WTC11 (cell line): ENCODE results near the gene ALDH9A1. TPM values are rescaled to one million over a fixed set of nuclear protein-coding genes. Genes with fewer than 3 reads are reported as not detected.

Experiments used
- ATAC-seq: fragments of 200-7000 bp; cut with Tn5 transposase; 2 replicates; pipeline ENCODE4 v1.10.0; 2021; ENCODE audit warnings: mild to moderate bottlenecking, moderate library complexity
- CTCF ChIA-PET: fragments of 300-600 bp; sonication (Branson Sonifier 250); formaldehyde crosslinking; loops from one replicate; lab custom pipeline; 2021; ENCODE audit warnings: antibody characterized with exemption; lab: Charles Lee
- POLR2A ChIA-PET: fragments of 350-600 bp; sonication (Branson Sonifier 250); formaldehyde crosslinking; loops from one replicate; lab custom pipeline; 2021; ENCODE audit warnings: antibody characterized with exemption; lab: Charles Lee
- DNase-seq: peaks from one replicate; pipeline ENCODE4 v3.0.0; 2021; ENCODE audit warnings: low spot score
- H3K27ac Mint-ChIP-seq: 2 replicates; pipeline ENCODE4 v1.8.0; 2021; ENCODE audit warnings: mixed read lengths
- H3K27me3 Mint-ChIP-seq: 2 replicates; pipeline ENCODE4 v1.8.0; 2021; ENCODE audit warnings: low read depth, mild to moderate bottlenecking, moderate library complexity, mixed read lengths
- H3K36me3 Mint-ChIP-seq: 2 replicates; pipeline ENCODE4 v1.8.0; 2021; ENCODE audit warnings: mixed read lengths
- H3K4me1 Mint-ChIP-seq: 2 replicates; pipeline ENCODE4 v1.8.0; 2022; ENCODE audit warnings: mixed read lengths
- H3K4me3 Mint-ChIP-seq: 2 replicates; pipeline ENCODE4 v1.8.0; 2021; ENCODE audit warnings: mild to moderate bottlenecking, moderate library complexity, mixed read lengths
- H3K9me3 Mint-ChIP-seq: 2 replicates; pipeline ENCODE4 v1.8.0; 2021; ENCODE audit warnings: mixed read lengths
- AFF4 ChIP-seq: sonication (generic); formaldehyde crosslinking; IDR thresholded peaks from 2 replicates; pipeline ENCODE4 v1.8.1; 2023; ENCODE audit warnings: mild to moderate bottlenecking, missing genetic modification reagents, borderline replicate concordance
- CREM ChIP-seq: sonication (generic); formaldehyde crosslinking; IDR thresholded peaks from 2 replicates; pipeline ENCODE4 v1.8.1; 2022; ENCODE audit warnings: mild to moderate bottlenecking, missing genetic modification reagents, moderate library complexity
- ELF4 ChIP-seq: sonication (generic); formaldehyde crosslinking; IDR thresholded peaks from 2 replicates; pipeline ENCODE4 v1.8.1; 2022; ENCODE audit warnings: low read depth, mild to moderate bottlenecking, moderate library complexity, missing genetic modification reagents
- EMX1 ChIP-seq: fragments of 250-450 bp; sonication (Bioruptor Pico); IDR thresholded peaks from 2 replicates; pipeline ENCODE4 v1.8.0; 2021; ENCODE audit warnings: mild to moderate bottlenecking
- FOXJ3 ChIP-seq: sonication (generic); formaldehyde crosslinking; IDR thresholded peaks from 2 replicates; pipeline ENCODE4 v1.9.0; 2021; ENCODE audit warnings: missing genetic modification reagents, mild to moderate bottlenecking, borderline replicate concordance
- HMGXB4 ChIP-seq: sonication (generic); formaldehyde crosslinking; IDR thresholded peaks from 2 replicates; pipeline ENCODE4 v1.8.1; 2023; ENCODE audit warnings: mild to moderate bottlenecking, moderate library complexity, missing genetic modification reagents
- JUN ChIP-seq: sonication (generic); formaldehyde crosslinking; IDR thresholded peaks from 2 replicates; pipeline ENCODE4 v1.8.0; 2023; ENCODE audit warnings: mild to moderate bottlenecking, missing genetic modification reagents
- MLX ChIP-seq: sonication (generic); formaldehyde crosslinking; IDR thresholded peaks from 2 replicates; pipeline ENCODE4 v1.8.1; 2023; ENCODE audit warnings: mild to moderate bottlenecking, missing genetic modification reagents, moderate library complexity
- NFYB ChIP-seq: sonication (generic); formaldehyde crosslinking; conservative IDR thresholded peaks from 2 replicates; pipeline ENCODE4 v1.8.0; 2022; ENCODE audit warnings: low read depth, missing genetic modification reagents
- NR1H2 ChIP-seq: sonication (generic); formaldehyde crosslinking; IDR thresholded peaks from 2 replicates; pipeline ENCODE4 v1.9.0; 2021; ENCODE audit warnings: mild to moderate bottlenecking, moderate library complexity, missing genetic modification reagents
- PRRX2 ChIP-seq: fragments of 250-450 bp; sonication (Bioruptor Pico); IDR thresholded peaks from 2 replicates; pipeline ENCODE4 v1.8.0; 2021; ENCODE audit warnings: mild to moderate bottlenecking
- RELA ChIP-seq: sonication (generic); formaldehyde crosslinking; IDR thresholded peaks from 2 replicates; pipeline ENCODE4 v1.8.1; 2022; ENCODE audit warnings: missing genetic modification reagents, mild to moderate bottlenecking, borderline replicate concordance
- SOX15 ChIP-seq: fragments of 250-450 bp; sonication (Bioruptor Pico); IDR thresholded peaks from 2 replicates; pipeline ENCODE4 v1.9.0; 2021; ENCODE audit warnings: mild to moderate bottlenecking
- SP1 ChIP-seq: sonication (generic); formaldehyde crosslinking; conservative IDR thresholded peaks from 2 replicates; pipeline ENCODE4 v1.8.1; 2022; ENCODE audit warnings: missing genetic modification reagents
- TCF7 ChIP-seq: sonication (generic); formaldehyde crosslinking; IDR thresholded peaks from 2 replicates; pipeline ENCODE4 v1.8.0; 2022; ENCODE audit warnings: mild to moderate bottlenecking, low read depth, missing genetic modification reagents, moderate library complexity
- USF1 ChIP-seq: sonication (generic); formaldehyde crosslinking; IDR thresholded peaks from 2 replicates; pipeline ENCODE4 v1.8.0; 2022; ENCODE audit warnings: mild to moderate bottlenecking, missing genetic modification reagents
- ZNF121 ChIP-seq: sonication (generic); formaldehyde crosslinking; IDR thresholded peaks from 2 replicates; pipeline ENCODE4 v1.8.0; 2023; ENCODE audit warnings: missing genetic modification reagents
- ZNF232 ChIP-seq: sonication (generic); formaldehyde crosslinking; IDR thresholded peaks from 2 replicates; pipeline ENCODE4 v1.8.0; 2022; ENCODE audit warnings: mild to moderate bottlenecking, missing genetic modification reagents
- ZNF671 ChIP-seq: fragments of 250-450 bp; sonication (Bioruptor Pico); IDR thresholded peaks from 2 replicates; pipeline ENCODE4 v1.8.0; 2021; ENCODE audit warnings: mild to moderate bottlenecking
- total RNA-seq: library from RNA; stranded (reverse); gene quantifications from 3 replicates; pipeline ENCODE4 v1.2.3, GENCODE V29; 2021
- TF ChIP-seq, protein P1 (sequence below): sonication (generic); formaldehyde crosslinking; IDR thresholded peaks from 2 replicates; pipeline ENCODE4 v1.8.1; 2022; ENCODE audit warnings: missing genetic modification reagents, borderline replicate concordance
- TF ChIP-seq, protein P2 (sequence below): fragments of 200-600 bp; IDR thresholded peaks from 2 replicates; pipeline ENCODE4 v1.8.0; 2022; ENCODE audit warnings: antibody characterized with exemption

ALDH9A1 gene
- total RNA-seq, 1 experiment from 2014 or later = 51.9 TPM

DNA sequence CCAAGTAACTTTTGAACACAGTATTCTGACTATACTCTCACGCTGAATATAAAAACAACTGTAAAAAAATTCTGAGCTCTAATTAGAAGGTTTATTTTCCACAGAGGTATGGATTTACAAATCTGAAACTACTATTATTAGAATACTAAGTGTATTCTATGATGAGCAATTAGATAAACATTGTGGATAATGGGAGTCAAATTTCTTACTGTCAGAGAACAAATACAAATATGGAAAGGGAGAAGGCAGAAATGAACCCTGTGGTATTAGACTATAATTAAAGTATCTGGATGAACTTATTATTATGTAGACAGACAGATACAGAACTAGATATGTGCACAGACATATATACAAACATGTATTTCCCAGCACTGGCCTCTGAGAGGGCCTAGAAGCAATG lies 22.6 kb downstream of the ALDH9A1 start:
- Mint-ChIP-seq H3K9me3 (peaks cover 9% of the 10 kb centered on the region; the same call in 1 of the 2 replicates), H3K4me1 (no peaks in the 10 kb centered on the region), H3K4me3 (no peak overlapping the region), H3K27ac (no peak overlapping the region)
- CTCF ChIA-PET = no interaction called here
- ATAC-seq = no peak
- no peak for TF ChIP-seq JUN (CRISPR knock-in tag)
- TF ChIP-seq RELA (CRISPR knock-in tag) = no peak
- no peak for TF ChIP-seq ZNF232
- TF ChIP-seq EMX1 (CRISPR knock-in tag) = no peak
- TF ChIP-seq, protein P1, sequence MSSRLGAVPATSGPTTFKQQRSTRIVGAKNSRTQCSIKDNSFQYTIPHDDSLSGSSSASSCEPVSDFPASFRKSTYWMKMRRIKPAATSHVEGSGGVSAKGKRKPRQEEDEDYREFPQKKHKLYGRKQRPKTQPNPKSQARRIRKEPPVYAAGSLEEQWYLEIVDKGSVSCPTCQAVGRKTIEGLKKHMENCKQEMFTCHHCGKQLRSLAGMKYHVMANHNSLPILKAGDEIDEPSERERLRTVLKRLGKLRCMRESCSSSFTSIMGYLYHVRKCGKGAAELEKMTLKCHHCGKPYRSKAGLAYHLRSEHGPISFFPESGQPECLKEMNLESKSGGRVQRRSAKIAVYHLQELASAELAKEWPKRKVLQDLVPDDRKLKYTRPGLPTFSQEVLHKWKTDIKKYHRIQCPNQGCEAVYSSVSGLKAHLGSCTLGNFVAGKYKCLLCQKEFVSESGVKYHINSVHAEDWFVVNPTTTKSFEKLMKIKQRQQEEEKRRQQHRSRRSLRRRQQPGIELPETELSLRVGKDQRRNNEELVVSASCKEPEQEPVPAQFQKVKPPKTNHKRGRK = no peak
- TF ChIP-seq, all 79 proteins: peak for 0
- no peak for DNase-seq
- no peaks in the 10 kb centered on the region for H3K27me3 Mint-ChIP-seq
- peaks cover 65% of the 10 kb centered on the region for H3K36me3 Mint-ChIP-seq
- POLR2A ChIA-PET = no interaction called here

- H3K9me3 Mint-ChIP-seq = peaks cover 9% of the 10 kb centered on the region; the same call in 1 of the 2 replicates
- TF ChIP-seq MLX (CRISPR knock-in tag) (no peak), NR1H2 (CRISPR knock-in tag) (no peak), AFF4 (CRISPR knock-in tag) (no peak), HMGXB4 (no peak), ZNF121 (no peak), USF1 (CRISPR knock-in tag) (no peak), CREM (no peak), SOX15 (CRISPR knock-in tag) (no peak), ZNF671 (CRISPR knock-in tag) (no peak), FOXJ3 (CRISPR knock-in tag) (no peak), SP1 (CRISPR knock-in tag) (no peak), TCF7 (CRISPR knock-in tag) (no peak), ELF4 (CRISPR knock-in tag) (no peak), NFYB (CRISPR knock-in tag) (no peak), PRRX2 (no peak)
- TF ChIP-seq, protein P1 = no peak
- TF ChIP-seq, protein P2, sequence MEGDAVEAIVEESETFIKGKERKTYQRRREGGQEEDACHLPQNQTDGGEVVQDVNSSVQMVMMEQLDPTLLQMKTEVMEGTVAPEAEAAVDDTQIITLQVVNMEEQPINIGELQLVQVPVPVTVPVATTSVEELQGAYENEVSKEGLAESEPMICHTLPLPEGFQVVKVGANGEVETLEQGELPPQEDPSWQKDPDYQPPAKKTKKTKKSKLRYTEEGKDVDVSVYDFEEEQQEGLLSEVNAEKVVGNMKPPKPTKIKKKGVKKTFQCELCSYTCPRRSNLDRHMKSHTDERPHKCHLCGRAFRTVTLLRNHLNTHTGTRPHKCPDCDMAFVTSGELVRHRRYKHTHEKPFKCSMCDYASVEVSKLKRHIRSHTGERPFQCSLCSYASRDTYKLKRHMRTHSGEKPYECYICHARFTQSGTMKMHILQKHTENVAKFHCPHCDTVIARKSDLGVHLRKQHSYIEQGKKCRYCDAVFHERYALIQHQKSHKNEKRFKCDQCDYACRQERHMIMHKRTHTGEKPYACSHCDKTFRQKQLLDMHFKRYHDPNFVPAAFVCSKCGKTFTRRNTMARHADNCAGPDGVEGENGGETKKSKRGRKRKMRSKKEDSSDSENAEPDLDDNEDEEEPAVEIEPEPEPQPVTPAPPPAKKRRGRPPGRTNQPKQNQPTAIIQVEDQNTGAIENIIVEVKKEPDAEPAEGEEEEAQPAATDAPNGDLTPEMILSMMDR = no peak
- H3K27me3 Mint-ChIP-seq = no peaks in the 10 kb centered on the region
- no peak for ATAC-seq
- H3K27ac Mint-ChIP-seq = no peak overlapping the region
- H3K4me3 Mint-ChIP-seq = no peak overlapping the region
- ChIA-PET POLR2A (no interaction called here), CTCF (interaction anchor here (0.7 kb wide), 2 partner anchors 149 to 250 kb away, joined by 3 to 4 read pairs; no protein-coding TSS in a partner anchor)
- no peak for DNase-seq
- no peaks in the 10 kb centered on the region for H3K4me1 Mint-ChIP-seq
- peaks cover 65% of the 10 kb centered on the region for H3K36me3 Mint-ChIP-seq
Observed at GRCh38 chr1:165674599-165674998, 23.8 kb downstream of the ALDH9A1 start.
